ENCODE results near the gene NF1.

NF1 gene

DNA sequence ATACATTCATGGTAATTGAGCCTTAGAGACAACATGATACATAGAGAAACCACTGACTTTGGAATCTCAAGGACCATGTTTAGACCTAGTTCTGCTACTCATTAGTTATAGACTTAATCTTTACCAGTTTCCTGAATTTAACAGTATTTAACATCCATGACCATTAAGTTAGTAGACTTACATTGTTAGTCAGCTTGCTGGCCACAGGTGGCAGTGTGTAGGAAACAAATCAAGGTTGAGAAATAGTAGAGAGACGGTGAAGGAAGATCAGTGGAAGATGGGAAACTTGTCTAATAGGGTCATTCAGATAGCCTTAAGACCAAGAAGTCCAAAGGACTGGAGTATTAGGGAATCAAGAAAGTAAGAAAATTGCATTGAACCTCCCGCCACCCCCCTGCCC, 171.3 kb downstream of the NF1 start:
- CTCF ChIA-PET = interaction anchor here (0.7 to 1.3 kb wide), 4 partner anchors 11 to 224 kb away, joined by 3 to 6 read pairs (median 4); no protein-coding TSS in a partner anchor

DNA sequence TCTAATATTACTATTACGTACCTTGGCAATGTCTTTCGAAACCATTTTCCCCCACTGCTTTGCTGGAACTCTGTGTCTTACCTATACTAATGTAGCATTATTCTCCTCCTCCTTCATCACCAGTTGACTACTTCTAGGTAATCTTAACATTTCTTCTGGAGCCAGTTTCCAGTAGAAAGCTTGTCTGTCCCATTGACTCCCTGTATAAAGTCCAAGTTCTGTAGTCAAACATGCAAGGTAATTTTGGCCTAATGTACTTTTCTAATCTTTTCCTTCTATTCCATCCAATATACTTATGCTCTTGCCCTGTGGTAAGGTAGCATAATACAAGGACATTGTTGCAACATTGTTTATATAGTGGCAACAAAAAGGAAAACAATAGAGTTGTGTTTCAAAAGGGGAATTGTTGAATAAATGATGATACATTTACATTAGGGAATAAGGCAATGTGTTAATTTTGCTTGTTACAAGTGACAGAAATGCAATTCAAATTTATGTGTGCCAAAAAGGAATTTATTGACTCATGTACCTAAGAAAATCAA, 174.3 kb downstream of the NF1 start:
- no peak for TF ChIP-seq ZBTB20 (tag by site-specific recombination; IDR thresholded peaks at IDR 0.05)
- Histone ChIP-seq H3K36me3 (ENCODE audit: control insufficient read depth in 2 of 2, insufficient read depth in 1 of 2, low read length in 2 of 2) (peaks cover 46 to 57% of the 10 kb centered on the region in 2 experiments), H3K4me3 (ENCODE audit: low read depth, low read length) (no peak overlapping the region), H3K4me1 (ENCODE audit: control insufficient read depth, insufficient read depth, low read length) (peaks cover 7% of the 10 kb centered on the region), H3K27ac (ENCODE audit: extremely low read depth, low read depth, low read length) (no peak overlapping the region), H3K9me3 (ENCODE audit: control insufficient read depth, insufficient read depth, low read depth, low read length) (no peaks in the 10 kb centered on the region)
- ChIA-PET POLR2A (interaction anchor here (0.6 to 0.9 kb wide), 3 partner anchors 17 to 261 kb away, joined by 3 to 4 read pairs (median 4); no protein-coding TSS in a partner anchor), CTCF (interaction anchor here (0.6 kb wide), 2 partner anchors 37 to 262 kb away, joined by 3 to 4 read pairs; no protein-coding TSS in a partner anchor)

More for the DNA sequence above, 171.3 kb downstream of the NF1 start:
- H3K36me3 ChIP-seq (ENCODE audit: control insufficient read depth in 2 of 2, insufficient read depth in 1 of 2, low read length in 2 of 2) = peaks cover 55 to 64% of the 10 kb centered on the region in 2 experiments
- H3K4me3 ChIP-seq (ENCODE audit: low read depth, low read length) = no peak overlapping the region
- peaks cover 7% of the 10 kb centered on the region for H3K4me1 ChIP-seq (ENCODE audit: control insufficient read depth, insufficient read depth, low read length)
- no peak for TF ChIP-seq ZNF555 (tag by site-specific recombination; conservative IDR thresholded peaks at IDR 0.05)
- no peak for TF ChIP-seq IKZF3 (tag by site-specific recombination; IDR thresholded peaks at IDR 0.05)
- no peak for TF ChIP-seq ZNF133 (tag by site-specific recombination; IDR thresholded peaks at IDR 0.05)
- TF ChIP-seq ZNF184 (tag by site-specific recombination; IDR thresholded peaks at IDR 0.05) = no peak
- TF ChIP-seq, protein P1, sequence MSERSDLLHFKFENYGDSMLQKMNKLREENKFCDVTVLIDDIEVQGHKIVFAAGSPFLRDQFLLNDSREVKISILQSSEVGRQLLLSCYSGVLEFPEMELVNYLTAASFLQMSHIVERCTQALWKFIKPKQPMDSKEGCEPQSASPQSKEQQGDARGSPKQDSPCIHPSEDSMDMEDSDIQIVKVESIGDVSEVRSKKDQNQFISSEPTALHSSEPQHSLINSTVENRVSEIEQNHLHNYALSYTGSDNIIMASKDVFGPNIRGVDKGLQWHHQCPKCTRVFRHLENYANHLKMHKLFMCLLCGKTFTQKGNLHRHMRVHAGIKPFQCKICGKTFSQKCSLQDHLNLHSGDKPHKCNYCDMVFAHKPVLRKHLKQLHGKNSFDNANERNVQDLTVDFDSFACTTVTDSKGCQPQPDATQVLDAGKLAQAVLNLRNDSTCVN (tag by site-specific recombination; optimal IDR thresholded peaks at IDR 0.05) = no peak
- TF ChIP-seq ZBTB7A (tag by site-specific recombination; IDR thresholded peaks at IDR 0.05; ENCODE audit: low read depth) = no peak
- TF ChIP-seq HOXC10 (CRISPR knock-in tag; IDR thresholded peaks at IDR 0.05) = no peak
- no peak for TF ChIP-seq SCRT2 (tag by site-specific recombination; IDR thresholded peaks at IDR 0.05)
- TF ChIP-seq ZNF837 (tag by site-specific recombination; IDR thresholded peaks at IDR 0.05) = no peak
- no peak for TF ChIP-seq ZNF132 (tag by site-specific recombination; IDR thresholded peaks at IDR 0.05; ENCODE audit: borderline replicate concordance)
- TF ChIP-seq ZNF843 (tag by site-specific recombination; IDR thresholded peaks at IDR 0.05) = no peak
- no peak for TF ChIP-seq ZNF658 (tag by site-specific recombination; IDR thresholded peaks at IDR 0.05)
- TF ChIP-seq, protein P2, sequence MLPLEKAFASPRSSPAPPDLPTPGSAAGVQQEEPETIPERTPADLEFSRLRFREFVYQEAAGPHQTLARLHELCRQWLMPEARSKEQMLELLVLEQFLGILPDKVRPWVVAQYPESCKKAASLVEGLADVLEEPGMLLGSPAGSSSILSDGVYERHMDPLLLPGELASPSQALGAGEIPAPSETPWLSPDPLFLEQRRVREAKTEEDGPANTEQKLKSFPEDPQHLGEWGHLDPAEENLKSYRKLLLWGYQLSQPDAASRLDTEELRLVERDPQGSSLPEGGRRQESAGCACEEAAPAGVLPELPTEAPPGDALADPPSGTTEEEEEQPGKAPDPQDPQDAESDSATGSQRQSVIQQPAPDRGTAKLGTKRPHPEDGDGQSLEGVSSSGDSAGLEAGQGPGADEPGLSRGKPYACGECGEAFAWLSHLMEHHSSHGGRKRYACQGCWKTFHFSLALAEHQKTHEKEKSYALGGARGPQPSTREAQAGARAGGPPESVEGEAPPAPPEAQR (tag by site-specific recombination; IDR thresholded peaks at IDR 0.05) = no peak
- TF ChIP-seq BCL11A (tag by site-specific recombination; IDR thresholded peaks at IDR 0.05; ENCODE audit: low read depth) = no peak
- no peak for TF ChIP-seq ZBTB20 (tag by site-specific recombination; IDR thresholded peaks at IDR 0.05)
- no peaks in the 10 kb centered on the region for H3K9me3 ChIP-seq (ENCODE audit: control insufficient read depth, insufficient read depth, low read depth, low read length)
- no peak overlapping the region for H3K27ac ChIP-seq (ENCODE audit: extremely low read depth, low read depth, low read length)
- POLR2A ChIA-PET = no interaction called here

DNA sequence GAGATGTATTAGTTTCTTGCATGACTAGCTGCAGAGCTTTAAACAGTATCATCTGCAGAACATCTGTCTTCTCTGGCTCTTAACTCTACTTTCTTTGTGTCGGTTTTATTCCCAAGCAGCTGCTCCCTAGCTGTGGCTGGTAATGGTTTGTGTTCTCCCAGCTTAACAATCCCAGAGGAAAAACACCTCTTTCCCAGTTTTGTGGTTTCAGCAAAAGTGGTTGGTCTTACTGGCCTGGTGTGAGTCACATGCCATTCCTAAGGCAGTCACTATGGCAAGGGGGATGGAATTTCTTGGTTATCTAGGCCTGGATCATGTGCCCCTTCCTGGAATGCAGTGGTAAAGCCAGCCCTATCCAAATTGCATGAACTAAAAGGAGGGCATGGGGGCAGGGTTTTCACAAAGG, 174.8 kb downstream of the NF1 start:
- H3K36me3 ChIP-seq (ENCODE audit: control insufficient read depth in 2 of 2, insufficient read depth in 1 of 2, low read length in 2 of 2) = peaks cover 43 to 57% of the 10 kb centered on the region in 2 experiments
- no peak overlapping the region for H3K27ac ChIP-seq (ENCODE audit: extremely low read depth, low read depth, low read length)
- no peak overlapping the region for H3K4me3 ChIP-seq (ENCODE audit: low read depth, low read length)
- peaks cover 7% of the 10 kb centered on the region for H3K4me1 ChIP-seq (ENCODE audit: control insufficient read depth, insufficient read depth, low read length)
- ChIA-PET POLR2A (interaction anchor here (0.6 to 0.9 kb wide), 3 partner anchors 18 to 261 kb away, joined by 3 to 4 read pairs (median 4); no protein-coding TSS in a partner anchor), CTCF (interaction anchor here (0.6 kb wide), 1 partner anchor 262 kb away, joined by 3 read pairs; no protein-coding TSS in a partner anchor)
- no peaks in the 10 kb centered on the region for H3K9me3 ChIP-seq (ENCODE audit: control insufficient read depth, insufficient read depth, low read depth, low read length)
- TF ChIP-seq, protein P3, sequence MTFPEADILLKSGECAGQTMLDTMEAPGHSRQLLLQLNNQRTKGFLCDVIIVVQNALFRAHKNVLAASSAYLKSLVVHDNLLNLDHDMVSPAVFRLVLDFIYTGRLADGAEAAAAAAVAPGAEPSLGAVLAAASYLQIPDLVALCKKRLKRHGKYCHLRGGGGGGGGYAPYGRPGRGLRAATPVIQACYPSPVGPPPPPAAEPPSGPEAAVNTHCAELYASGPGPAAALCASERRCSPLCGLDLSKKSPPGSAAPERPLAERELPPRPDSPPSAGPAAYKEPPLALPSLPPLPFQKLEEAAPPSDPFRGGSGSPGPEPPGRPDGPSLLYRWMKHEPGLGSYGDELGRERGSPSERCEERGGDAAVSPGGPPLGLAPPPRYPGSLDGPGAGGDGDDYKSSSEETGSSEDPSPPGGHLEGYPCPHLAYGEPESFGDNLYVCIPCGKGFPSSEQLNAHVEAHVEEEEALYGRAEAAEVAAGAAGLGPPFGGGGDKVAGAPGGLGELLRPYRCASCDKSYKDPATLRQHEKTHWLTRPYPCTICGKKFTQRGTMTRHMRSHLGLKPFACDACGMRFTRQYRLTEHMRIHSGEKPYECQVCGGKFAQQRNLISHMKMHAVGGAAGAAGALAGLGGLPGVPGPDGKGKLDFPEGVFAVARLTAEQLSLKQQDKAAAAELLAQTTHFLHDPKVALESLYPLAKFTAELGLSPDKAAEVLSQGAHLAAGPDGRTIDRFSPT (tag by site-specific recombination; IDR thresholded peaks at IDR 0.05) = no peak
- TF ChIP-seq ZEB2 (tag by site-specific recombination; IDR thresholded peaks at IDR 0.05) (no peak), IKZF3 (tag by site-specific recombination; IDR thresholded peaks at IDR 0.05) (no peak), ZXDB (tag by site-specific recombination; IDR thresholded peaks at IDR 0.05) (no peak), ZNF114 (tag by site-specific recombination; IDR thresholded peaks at IDR 0.05) (no peak)
- TF ChIP-seq, protein P4, sequence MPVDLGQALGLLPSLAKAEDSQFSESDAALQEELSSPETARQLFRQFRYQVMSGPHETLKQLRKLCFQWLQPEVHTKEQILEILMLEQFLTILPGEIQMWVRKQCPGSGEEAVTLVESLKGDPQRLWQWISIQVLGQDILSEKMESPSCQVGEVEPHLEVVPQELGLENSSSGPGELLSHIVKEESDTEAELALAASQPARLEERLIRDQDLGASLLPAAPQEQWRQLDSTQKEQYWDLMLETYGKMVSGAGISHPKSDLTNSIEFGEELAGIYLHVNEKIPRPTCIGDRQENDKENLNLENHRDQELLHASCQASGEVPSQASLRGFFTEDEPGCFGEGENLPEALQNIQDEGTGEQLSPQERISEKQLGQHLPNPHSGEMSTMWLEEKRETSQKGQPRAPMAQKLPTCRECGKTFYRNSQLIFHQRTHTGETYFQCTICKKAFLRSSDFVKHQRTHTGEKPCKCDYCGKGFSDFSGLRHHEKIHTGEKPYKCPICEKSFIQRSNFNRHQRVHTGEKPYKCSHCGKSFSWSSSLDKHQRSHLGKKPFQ (tag by site-specific recombination; IDR thresholded peaks at IDR 0.05) = no peak
- TF ChIP-seq, protein P5, sequence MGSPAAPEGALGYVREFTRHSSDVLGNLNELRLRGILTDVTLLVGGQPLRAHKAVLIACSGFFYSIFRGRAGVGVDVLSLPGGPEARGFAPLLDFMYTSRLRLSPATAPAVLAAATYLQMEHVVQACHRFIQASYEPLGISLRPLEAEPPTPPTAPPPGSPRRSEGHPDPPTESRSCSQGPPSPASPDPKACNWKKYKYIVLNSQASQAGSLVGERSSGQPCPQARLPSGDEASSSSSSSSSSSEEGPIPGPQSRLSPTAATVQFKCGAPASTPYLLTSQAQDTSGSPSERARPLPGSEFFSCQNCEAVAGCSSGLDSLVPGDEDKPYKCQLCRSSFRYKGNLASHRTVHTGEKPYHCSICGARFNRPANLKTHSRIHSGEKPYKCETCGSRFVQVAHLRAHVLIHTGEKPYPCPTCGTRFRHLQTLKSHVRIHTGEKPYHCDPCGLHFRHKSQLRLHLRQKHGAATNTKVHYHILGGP (tag by site-specific recombination; IDR thresholded peaks at IDR 0.05) = peak; percentile 98
- TF ChIP-seq, protein P6, sequence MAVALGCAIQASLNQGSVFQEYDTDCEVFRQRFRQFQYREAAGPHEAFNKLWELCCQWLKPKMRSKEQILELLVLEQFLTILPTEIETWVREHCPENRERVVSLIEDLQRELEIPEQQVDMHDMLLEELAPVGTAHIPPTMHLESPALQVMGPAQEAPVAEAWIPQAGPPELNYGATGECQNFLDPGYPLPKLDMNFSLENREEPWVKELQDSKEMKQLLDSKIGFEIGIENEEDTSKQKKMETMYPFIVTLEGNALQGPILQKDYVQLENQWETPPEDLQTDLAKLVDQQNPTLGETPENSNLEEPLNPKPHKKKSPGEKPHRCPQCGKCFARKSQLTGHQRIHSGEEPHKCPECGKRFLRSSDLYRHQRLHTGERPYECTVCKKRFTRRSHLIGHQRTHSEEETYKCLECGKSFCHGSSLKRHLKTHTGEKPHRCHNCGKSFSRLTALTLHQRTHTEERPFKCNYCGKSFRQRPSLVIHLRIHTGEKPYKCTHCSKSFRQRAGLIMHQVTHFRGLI (tag by site-specific recombination; IDR thresholded peaks at IDR 0.05) = peak; percentile 24; the same call in 1 of the 2 replicates

All from HEK293 (cell line).